Chondrocyte (in vitro differentiated cells): Measurements from ENCODE around the gene PANK4. TPM values are rescaled to one million over a fixed set of nuclear protein-coding genes. Genes with fewer than 3 reads are reported as not detected.

Source experiments
- DNase-seq: peaks from one replicate; pipeline ENCODE4 v3.0.0; 2021; ENCODE audit warnings: mixed read lengths, low spot score
- H3K27ac Mint-ChIP-seq: one replicate; pipeline ENCODE4 v1.8.0; 2021; ENCODE audit warnings: mild to moderate bottlenecking, moderate library complexity, mixed read lengths; ENCODE audit not compliant: unreplicated experiment
- H3K27me3 Mint-ChIP-seq: 2 replicates; pipeline ENCODE4 v1.8.0; 2021; ENCODE audit warnings: low read depth, mixed read lengths
- H3K36me3 Mint-ChIP-seq: 2 replicates; pipeline ENCODE4 v1.8.0; 2021; ENCODE audit warnings: low read depth, mixed read lengths
- H3K4me1 Mint-ChIP-seq: 2 replicates; pipeline ENCODE4 v1.8.0; 2021; ENCODE audit warnings: low read depth, mild to moderate bottlenecking, mixed read lengths
- H3K4me3 Mint-ChIP-seq: one replicate; pipeline ENCODE4 v1.8.0; 2021; ENCODE audit warnings: mild to moderate bottlenecking, moderate library complexity, mixed read lengths; ENCODE audit not compliant: unreplicated experiment
- H3K9me3 Mint-ChIP-seq: 2 replicates; pipeline ENCODE4 v1.8.0; 2021; ENCODE audit warnings: low read depth, mixed read lengths
- total RNA-seq: library from RNA; stranded (reverse); gene quantifications from 3 replicates; pipeline ENCODE4 v1.2.1, GENCODE V29; 2021
- TF ChIP-seq, protein P1 (sequence below): fragments of 200-600 bp; sonication (generic); IDR thresholded peaks from 2 replicates; pipeline ENCODE4 v1.5.0; 2021; ENCODE audit warnings: antibody characterized with exemption, mild to moderate bottlenecking, moderate library complexity

PANK4 gene
- total RNA-seq, 1 donor from 2014 or later, result 19.6 TPM

DNA sequence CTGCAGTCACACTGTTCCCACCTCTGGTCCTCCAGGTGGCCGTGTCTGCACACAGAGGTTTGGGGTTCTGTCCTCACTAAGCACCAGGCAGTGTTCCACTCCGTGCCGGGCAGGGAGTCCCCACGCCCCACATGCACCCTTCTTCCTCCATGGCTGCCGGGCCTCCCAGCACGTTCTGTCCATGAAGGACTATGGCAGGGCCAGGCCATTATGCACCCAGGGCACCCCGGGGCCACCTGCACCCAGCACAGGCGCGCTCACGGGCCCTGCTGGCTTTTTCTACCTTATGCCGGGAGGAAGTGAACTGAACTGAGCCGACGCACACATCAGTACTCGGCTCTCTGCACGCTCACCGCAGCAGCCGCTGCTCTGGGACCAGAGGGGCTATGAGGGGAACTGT, 10.3 kb downstream of the PANK4 start:
- H3K36me3 Mint-ChIP-seq, result peaks cover 15% of the 10 kb centered on the region
- H3K27me3 Mint-ChIP-seq, result no peaks in the 10 kb centered on the region
- DNase-seq, result no peak
- no peaks in the 10 kb centered on the region for H3K4me1 Mint-ChIP-seq
- H3K4me3 Mint-ChIP-seq, result no peak overlapping the region
- H3K9me3 Mint-ChIP-seq, result no peaks in the 10 kb centered on the region
- H3K27ac Mint-ChIP-seq, result no peak overlapping the region
- TF ChIP-seq, protein P1, sequence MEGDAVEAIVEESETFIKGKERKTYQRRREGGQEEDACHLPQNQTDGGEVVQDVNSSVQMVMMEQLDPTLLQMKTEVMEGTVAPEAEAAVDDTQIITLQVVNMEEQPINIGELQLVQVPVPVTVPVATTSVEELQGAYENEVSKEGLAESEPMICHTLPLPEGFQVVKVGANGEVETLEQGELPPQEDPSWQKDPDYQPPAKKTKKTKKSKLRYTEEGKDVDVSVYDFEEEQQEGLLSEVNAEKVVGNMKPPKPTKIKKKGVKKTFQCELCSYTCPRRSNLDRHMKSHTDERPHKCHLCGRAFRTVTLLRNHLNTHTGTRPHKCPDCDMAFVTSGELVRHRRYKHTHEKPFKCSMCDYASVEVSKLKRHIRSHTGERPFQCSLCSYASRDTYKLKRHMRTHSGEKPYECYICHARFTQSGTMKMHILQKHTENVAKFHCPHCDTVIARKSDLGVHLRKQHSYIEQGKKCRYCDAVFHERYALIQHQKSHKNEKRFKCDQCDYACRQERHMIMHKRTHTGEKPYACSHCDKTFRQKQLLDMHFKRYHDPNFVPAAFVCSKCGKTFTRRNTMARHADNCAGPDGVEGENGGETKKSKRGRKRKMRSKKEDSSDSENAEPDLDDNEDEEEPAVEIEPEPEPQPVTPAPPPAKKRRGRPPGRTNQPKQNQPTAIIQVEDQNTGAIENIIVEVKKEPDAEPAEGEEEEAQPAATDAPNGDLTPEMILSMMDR, result no peak

DNA sequence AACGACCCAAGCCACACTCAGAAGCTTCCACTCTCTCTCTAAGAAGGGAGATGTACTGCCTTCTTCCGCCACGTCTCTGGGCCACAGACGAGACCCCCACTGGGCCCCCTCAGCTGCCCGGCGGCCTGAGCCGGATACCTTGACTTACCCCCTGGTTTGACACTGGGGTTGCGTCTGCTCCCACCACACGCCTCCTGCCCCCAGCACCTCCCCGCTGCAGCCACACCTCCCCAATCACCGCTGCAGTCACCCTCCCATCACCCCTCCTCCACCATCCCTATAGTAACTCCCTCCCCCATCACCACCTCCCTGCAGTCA, 10.7 kb downstream of the PANK4 start:
- no peak overlapping the region for H3K4me3 Mint-ChIP-seq
- no peaks in the 10 kb centered on the region for H3K27me3 Mint-ChIP-seq
- DNase-seq, result no peak
- peaks cover 11% of the 10 kb centered on the region for H3K36me3 Mint-ChIP-seq
- TF ChIP-seq, protein P1, result no peak
- H3K9me3 Mint-ChIP-seq, result no peaks in the 10 kb centered on the region
- no peak overlapping the region for H3K27ac Mint-ChIP-seq
- H3K4me1 Mint-ChIP-seq, result no peaks in the 10 kb centered on the region

DNA sequence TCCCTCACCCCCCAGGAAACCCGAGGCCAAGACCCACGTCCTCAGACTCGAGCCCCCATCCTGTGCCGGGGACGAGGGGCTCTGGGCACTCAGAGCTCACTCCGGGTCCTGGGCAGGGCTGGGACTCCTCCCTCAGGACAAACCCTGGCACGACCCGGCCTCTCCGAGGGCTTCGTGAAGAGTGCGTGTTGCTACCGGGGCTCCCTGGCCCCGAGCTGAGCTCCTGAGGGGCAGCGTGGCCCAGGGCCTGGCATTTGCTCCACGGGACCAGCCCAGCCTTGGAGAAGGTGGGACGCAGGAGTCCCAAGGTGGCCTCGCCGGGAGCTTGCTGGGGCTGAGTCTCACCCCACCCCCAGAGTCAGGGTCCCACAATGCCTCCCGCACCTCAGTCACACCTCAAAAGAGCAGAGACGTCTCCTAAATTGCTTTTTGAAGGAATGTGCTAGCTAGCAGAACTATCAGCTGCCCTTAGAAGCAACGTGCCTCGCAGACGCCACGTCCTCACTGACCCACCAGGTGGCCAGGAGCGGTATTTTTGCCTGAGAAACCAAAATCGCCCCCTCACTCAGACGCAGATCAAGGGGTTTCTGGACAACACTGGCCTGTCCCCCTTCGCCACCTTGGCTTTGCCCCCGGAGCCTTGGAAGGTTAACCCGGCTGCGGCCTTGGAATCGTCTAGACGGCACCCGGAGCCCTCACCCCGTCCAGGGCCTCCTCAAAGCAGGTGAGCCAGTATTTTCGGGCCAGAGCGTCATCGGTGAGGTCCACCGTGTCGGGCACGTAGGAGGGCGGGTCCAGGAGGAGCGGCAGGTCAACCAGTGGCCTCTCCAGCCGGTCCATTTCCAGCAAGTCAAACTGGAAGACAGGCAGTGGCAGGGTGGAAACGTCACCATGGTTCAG, 11.3 kb downstream of the PANK4 start:
- H3K4me1 Mint-ChIP-seq, result no peaks in the 10 kb centered on the region
- peaks cover 13% of the 10 kb centered on the region for H3K36me3 Mint-ChIP-seq
- no peaks in the 10 kb centered on the region for H3K27me3 Mint-ChIP-seq
- no peaks in the 10 kb centered on the region for H3K9me3 Mint-ChIP-seq
- H3K27ac Mint-ChIP-seq, result no peak overlapping the region
- H3K4me3 Mint-ChIP-seq, result no peak overlapping the region
- TF ChIP-seq, protein P1, result peak; percentile 36
- no peak for DNase-seq

DNA sequence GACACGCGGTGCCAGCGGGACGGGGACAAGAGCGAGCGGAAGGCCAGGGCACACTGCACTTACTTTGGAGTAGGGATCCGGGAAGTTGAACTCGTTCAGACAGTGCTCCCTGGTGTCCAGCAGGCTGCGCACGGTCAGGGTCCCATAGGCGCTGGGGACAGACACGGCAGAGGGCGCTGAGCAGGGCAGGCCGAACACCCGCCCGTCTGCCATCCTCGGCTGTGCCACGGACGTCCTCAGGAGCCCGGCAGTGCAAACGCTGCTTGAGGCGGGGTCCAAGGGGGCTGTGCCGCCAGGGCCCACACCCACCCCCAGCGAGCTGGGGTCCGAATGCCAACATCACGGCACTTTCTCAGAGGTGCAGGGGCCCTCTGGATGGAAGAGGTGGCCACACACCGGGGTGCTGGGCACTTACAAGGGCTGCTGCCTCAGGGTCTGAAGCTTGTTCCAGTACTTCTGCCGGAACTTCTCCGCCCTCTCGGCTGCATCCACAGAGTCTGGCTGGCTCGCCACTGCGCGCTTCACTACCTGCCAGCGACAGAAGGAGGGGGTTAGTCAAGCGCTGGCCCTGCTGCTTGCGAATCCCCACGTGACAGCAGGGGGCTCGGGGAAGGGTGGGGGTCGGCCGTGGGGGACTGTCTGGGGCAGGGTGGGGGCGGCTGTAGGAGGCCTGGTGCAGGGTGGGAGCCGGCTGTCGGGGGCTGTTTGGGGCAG, 12.3 kb downstream of the PANK4 start:
- H3K27ac Mint-ChIP-seq, result no peak overlapping the region
- H3K9me3 Mint-ChIP-seq, result no peaks in the 10 kb centered on the region
- no peak for DNase-seq
- H3K4me1 Mint-ChIP-seq, result no peaks in the 10 kb centered on the region
- no peak overlapping the region for H3K4me3 Mint-ChIP-seq
- H3K36me3 Mint-ChIP-seq, result peaks cover 13% of the 10 kb centered on the region
- TF ChIP-seq, protein P1, result no peak
- no peaks in the 10 kb centered on the region for H3K27me3 Mint-ChIP-seq

DNA sequence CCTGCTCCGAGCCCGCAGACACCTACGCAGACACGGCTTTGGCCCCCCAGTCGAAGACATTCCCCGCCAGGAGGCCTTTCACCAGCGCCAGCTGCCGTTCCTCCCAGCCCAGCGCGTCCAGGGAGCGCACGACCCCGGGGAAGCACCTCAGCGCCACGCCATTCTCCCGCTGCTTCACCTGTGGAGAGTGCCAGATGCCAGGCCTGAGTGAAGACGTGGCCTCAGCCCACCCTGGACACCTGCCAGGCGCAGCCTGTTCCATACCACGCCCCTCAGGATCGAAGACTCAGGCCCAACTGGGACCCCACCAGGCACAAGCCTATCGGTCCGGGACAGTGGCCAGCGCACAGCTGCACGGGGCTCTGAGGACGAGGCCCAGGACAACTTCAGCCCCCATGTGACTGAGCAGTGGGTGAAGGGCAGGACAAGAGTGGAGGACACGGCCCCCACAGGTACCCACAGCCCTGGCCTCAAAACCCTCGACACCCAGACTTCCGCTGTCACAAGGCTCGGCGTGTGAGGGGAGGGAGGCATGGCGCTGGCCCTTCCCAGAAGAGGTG, 13.5 kb downstream of the PANK4 start:
- no peak for DNase-seq
- no peaks in the 10 kb centered on the region for H3K27me3 Mint-ChIP-seq
- H3K27ac Mint-ChIP-seq, result no peak overlapping the region
- H3K4me1 Mint-ChIP-seq, result no peaks in the 10 kb centered on the region
- H3K36me3 Mint-ChIP-seq, result peaks cover 10% of the 10 kb centered on the region
- no peak overlapping the region for H3K4me3 Mint-ChIP-seq
- TF ChIP-seq, protein P1, result no peak
- H3K9me3 Mint-ChIP-seq, result no peaks in the 10 kb centered on the region
